GM21515 (cell line): ENCODE data around the gene KCNC3.
"Not testable (repeated sequence)": the region's sequence is repeated elsewhere in the genome, so short reads cannot be mapped to it uniquely, and the experiment has no call there.

Experiments
- ATAC-seq: cut with Tn5 transposase; IDR thresholded peaks from one replicate; pipeline ENCODE4 v1.9.1; 2021; ENCODE audit not compliant: unreplicated experiment

KCNC3 gene

DNA sequence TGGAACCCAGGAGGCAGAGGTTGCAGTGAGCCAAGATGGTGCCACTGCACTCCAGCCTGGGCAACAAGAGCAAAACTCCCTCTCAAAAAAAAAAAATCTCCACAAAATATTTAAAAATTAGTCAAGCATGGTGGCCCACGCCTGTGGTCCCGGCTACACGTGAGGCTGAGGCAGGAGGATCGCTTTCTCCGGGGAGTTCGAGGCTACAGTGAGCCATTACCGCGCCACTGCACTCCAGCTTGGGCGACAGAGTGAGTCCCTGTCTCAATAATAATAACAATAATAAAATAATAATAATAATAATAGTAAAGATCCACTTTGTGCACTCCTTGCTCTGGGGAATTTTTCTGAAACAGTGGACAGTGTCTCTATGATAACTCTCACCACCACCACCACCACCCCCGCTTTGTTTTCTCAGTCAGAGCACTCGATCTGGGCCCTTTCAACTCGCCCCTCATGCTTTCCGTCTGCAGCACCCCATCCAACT is 27.6 kb upstream of the KCNC3 start:
- no peak for ATAC-seq

DNA sequence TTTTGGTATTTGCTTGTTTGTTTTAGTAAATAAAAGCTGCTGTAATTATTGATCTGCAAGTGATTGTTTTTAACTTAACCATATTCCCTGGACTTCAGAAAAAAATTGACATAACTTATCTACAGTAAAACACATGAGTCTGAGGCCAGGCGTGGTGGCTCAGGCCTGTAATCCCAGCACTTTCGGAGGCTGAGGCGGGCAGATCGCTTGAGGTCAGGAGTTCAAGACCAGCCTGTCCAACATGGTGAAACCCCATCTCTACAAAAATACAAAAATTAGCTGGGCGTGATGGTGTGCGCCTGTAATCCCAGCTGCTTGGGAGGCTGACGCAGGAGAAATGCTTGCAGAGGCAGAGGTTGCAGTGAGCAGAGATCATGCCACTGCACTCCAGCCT is 24.3 kb upstream of the KCNC3 start:
- ATAC-seq, result not testable (repeated sequence)

DNA sequence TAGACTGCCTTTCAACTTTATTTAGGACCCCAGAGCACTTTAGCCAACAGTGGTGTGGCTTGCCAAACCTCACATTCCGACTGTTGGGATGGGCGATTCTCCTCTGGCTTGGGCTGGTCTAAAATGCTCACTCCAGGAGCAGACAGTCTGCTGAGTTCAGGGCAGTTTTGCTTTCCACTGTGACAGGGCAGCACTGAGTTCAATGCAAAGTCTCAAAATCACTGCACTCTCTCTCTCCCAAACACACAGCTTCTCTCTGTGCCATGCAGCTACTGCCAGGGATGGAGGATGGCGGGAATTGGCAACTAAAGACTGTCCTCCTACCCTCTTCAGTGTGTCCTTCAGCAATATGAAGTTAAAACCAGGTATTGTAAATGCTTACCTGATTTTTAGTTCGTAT is 23.1 kb upstream of the KCNC3 start:
- ATAC-seq, result no peak

DNA sequence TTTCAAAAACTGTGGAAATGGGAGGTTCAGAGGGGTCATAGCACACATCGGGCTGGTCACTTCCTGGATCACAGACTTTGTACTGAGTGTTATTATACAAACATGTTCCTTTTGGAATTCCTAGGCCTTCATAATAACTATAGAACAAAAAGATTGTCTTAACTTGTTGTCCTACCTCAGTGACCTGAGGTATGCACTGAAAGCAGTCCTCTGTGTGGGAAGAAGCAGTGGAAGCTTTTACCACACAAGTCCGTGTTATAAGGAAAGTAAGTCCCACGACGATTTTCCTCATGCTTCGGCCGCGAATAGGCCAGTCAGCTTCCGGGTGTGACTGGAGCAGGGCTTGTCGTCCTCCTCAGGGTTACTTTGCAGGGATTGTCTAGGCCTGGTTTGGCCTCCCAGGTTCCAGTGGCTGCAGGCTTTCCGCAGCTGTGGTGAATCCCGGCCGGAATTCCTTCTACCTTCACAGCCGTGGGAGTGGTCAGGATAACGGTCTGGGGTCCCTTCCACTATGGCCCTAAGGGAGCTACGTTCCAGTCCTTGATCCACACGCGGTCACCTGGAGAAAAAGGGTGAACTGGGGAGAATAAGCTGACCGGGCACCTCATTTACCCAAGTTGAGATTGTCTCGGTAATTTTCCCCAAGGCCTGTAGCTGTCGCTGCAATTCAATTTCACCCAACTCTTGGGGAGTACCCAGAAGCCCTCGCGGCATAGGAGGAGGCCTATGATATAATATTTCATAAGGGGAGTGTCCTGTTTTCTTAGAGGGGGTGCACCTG is 20.3 kb upstream of the KCNC3 start:
- ATAC-seq, result no peak

DNA sequence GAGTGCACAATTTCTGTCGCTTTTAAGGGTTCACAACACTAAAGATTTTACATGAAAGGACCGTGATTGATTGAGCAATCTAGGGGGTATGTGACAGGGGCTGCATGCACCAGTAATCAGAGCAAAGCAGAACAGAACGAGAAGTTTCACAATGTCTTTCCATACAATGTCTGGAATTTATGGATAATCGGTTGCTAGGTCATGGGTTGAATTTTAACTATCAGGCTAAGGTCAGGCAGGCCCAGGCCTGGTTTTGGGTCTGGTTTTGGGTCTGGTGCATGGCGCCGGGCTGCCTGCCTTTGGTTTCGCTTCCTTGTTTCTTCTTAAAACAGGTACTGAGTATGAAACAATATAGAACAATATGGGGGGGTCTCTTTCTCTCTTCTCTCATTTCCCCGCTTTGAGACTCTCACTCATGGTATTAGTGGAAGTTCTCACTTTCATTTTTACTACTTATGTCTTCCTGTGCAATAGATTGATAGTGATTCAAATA is 18.0 kb upstream of the KCNC3 start:
- ATAC-seq, result not testable (repeated sequence)

DNA sequence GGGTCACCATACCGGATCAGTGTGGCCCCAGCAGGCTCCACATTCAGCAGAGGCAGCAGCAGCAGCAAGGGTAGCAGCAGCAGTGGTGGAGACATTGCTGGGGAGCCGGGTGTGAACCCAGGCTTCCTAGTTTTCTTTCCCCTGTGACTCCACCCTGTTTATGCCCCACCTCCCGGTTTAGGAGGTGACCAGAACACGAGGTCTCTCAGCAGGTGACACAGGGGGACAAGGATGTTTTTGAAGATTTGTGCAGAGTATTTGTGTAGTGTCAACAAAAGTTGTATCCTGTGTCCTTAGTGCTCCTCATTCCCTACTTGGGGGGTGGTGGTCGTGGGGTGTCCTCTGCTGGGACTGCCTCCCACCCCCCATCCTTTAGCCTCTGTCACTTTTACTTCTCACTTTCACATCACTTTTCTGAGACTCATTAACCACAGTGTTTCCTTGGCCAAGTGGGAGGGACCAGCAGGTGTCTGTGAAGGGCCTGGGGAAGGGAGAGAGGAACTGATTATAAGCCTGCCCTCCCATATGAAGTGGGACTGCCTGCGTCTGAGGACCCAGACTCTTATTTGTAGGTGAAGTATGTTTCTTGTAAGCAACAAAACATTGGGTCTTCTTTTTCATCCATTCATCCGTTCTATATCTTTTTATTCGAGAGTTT is 15.6 kb upstream of the KCNC3 start:
- peak; percentile 52 for ATAC-seq

DNA sequence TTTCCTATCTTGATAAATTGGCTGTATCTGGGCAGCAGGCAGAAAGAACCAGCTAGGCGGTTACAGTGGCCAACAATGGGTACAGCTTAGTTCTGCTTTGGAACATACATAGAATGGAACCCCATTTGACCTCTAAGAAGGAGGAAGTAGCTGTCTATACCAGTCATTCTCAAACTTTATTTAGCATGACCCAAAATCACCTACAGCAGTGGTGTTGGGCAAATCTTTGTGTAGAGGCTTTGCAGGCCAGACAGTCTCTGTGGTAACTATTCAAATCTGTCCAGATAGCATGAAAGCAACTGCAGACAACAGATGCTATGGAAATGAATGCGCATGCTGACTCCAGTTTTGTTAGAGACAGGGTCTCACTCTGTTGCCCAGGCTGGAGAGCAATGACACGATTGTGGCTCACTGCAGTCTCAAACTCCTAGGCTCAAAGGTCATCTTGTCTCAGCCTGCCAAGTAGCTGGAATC is 12.0 kb upstream of the KCNC3 start:
- ATAC-seq, result no peak

DNA sequence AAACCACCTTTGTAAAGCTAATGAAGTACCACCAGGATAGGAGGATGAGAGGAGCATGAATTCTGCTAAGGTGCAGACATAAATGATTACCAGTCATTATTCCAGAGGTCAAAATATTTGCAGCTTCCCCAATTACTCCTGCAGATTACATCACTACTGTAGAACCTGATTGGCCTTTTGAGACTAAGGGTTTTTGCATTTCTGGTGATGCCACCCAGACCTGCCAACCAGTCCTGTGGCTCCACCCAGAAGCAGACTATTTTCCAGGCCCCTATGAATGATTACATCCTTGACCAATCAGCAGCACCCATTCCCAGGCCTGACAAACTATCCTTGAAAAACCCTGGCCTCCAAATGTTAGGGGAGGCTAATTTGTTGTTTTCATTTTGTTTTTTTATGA is 11.2 kb upstream of the KCNC3 start:
- ATAC-seq, result no peak

DNA sequence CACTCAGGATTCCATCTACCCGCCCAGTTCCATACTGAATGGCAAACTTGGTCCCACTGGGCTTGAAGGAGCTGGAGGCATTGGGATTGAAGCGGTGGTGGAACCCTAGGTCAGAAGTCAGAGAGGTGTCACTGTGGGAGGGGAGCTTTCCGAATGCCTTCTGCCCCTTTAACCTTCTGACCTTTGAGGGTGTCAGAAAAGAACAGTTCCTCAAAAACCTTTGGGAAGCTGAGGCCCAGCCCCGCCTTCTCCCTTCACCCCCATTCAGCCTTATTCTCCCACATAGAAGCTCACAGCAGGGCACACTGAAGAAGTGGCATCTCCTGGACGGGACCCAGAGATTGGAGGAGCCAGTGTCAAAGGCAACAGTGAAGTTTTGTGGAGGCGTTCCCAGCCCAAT is 7.9 kb upstream of the KCNC3 start:
- not testable (repeated sequence) for ATAC-seq

DNA sequence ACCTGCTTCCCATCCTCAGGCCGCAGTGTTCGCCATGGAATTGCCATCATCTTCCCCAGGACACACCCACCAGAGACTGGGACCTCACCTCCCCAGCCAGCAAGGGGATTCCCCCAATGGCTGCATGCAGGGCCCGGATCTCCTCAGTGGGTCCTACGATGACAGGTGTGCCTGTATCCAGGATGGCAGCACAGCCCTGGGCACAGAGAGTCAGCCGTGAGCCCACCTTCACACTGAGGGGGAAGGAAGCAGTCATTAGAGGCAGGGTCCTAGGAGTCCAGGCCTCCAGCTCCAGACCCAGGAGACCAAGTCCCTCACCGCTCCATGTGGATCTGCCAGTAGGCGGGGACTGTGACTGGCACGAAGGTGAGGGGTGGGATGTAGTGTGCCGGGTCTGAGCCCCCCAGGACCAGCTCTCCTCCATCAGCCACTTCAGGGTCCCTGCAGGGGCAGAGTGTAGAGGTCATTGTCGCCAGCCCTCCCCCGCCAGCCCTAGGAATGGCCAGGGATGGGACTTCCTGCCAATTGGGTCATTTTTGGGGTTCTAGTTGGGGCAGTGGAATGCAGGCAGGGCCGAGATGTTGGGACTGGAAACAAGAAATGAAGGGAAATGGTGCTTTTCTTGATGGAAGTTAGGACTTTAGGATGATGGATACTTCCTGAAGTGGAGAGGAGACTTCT is 5.7 kb upstream of the KCNC3 start:
- no peak for ATAC-seq

DNA sequence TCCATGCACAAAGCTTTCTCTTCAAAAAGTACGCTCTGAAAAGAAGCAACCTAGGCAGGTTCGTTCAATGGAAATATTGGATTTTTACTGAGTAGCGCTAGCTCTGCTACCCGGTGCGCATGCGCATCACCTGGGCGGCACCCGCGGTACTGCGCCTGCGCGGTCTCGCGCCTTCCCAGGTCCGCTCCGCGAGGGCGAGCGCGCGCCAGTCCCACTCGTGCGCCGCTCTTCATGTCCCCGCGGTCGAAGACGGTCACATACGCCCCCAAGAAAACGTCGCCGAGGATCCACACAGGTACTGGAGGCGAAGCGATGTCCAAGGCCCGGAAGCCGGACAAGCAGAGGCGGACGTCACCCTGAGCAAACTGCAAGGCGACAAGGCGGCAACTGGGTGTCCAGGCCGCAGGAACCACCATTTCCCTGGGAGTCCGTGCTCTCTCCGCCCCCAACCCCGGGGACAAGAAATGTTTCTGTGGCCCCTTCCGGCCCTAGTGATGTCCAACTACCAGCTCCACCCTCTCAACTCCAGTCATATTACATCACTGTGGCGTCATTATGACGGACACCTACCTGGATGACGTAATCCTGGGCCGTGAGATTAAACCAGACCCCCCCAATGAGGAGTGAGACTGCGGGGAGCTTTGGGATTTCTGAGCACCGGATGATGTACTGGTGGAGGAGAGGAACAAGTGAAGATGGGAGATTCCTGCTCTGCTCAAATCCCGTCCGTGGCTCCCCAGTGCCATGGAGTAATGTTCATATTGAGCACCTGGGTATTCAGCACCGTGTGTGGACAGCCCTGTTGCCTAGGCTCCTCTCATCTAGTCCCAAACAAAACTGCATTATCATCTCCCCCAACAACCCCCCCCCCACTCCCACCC is 4.8 kb upstream of the KCNC3 start:
- ATAC-seq, result peak; percentile 13

DNA sequence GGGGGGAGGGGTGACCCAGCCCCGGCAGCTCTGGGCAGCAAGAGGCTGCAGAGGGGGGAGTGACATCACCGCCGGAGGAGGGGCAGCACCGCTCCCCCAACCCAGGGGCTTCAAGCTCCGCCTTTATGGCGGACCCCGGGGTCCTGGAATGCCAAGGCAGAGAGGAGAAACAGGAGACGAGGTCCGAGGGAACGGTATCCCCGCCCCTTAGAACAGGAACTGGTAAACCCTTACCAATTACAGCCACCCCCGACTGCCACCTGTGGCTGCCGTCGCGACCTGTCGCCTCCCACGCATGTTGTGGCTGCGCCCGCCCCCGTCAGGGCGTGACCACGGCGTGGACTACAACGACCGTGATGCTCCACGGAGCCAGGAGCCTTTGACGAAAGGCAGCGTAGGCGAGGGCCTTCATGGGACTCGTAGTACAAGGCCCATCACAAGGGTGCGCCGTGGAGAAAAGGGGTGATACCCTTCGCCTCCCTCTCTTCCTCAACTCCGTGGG is 4.1 kb upstream of the KCNC3 start:
- ATAC-seq, result peak; percentile 41

DNA sequence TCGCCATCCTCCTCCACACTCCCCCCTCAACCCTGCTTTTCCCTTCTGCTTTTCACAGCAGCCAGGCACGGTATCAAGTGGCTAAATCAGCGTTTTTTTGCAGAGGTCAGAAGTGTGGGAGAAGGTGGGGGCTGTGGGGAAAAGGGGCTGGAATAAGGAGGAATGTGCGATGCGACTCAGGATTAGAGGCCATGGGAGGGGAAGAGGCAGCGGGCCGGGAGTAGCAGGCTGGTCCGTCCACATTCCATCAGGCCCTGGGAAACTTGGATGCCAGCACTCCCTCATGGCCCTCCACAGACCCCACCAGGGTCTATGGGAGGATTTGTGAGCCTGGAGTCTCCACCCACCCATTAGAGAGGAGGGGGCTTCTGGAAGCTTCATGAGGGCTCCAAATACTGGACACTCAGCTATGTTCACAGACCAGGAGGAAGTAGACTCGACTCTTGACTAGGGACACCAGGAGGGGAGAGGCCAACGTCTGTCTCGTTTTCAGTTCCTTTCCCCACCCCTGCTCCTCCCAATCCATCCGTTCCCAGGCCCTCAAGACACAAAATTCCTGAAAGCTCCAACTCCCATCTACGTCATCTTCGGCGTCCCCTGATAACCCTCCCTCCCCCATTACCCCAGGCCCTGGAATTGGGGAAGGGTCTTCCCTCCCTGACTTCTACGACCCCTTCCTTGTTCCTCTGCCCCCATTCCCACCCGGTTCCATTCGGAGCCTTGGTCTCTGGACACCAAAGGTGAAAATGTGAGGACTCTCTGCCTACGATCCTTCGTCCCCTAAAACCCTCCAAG is 3.3 kb upstream of the KCNC3 start:
- no peak for ATAC-seq

DNA sequence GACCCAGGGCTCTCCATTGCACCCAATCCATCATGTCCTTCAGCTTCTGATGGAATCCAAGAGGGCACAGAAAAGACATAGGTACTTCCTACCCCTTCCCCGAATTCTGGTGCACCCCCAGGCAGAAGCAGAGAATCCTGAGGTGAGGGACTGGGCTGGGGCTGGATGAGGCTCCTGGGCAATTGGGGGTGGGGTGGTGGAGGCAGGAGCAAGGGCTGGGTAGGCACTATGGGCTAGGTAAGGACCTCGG is 2.7 kb upstream of the KCNC3 start:
- no peak for ATAC-seq

DNA sequence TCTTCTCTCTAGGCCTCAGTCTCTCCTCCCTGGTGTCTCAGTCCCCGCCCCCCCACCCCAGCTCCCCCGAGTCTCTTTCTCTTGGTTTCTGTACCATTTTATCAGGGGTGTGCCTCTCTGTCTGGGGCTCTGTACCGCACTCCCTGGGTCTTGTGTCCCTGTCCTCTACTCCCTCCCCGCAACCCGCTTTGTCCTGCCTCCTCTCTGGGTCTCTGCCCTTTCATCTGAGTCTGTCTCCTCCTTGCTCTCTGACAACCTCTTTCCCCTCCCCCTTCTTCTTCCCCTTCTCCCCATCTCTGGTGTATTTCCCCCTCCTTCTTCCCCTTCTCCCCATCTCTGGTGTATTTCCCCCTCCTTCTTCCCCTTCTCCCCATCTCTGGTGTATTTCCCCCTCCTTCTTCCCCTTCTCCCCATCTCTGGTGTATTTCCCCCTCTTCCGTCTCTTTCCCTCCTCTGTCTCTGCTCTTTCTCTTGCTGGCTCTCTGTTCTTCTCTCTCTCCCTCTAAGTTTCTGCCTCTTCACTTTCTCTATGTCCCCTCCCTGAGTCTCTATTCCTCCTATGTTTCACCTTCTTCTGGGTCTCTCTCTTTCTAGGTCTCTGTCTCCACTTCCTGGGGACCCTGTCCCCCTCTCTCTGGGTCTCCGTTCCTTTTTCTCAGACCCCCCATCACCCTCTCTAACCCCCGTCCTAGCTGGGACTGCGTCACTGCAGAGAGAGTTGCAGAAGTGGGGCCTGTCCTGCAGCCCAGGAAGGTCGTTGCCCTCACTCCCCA is 2.2 kb upstream of the KCNC3 start:
- ATAC-seq, result no peak

DNA sequence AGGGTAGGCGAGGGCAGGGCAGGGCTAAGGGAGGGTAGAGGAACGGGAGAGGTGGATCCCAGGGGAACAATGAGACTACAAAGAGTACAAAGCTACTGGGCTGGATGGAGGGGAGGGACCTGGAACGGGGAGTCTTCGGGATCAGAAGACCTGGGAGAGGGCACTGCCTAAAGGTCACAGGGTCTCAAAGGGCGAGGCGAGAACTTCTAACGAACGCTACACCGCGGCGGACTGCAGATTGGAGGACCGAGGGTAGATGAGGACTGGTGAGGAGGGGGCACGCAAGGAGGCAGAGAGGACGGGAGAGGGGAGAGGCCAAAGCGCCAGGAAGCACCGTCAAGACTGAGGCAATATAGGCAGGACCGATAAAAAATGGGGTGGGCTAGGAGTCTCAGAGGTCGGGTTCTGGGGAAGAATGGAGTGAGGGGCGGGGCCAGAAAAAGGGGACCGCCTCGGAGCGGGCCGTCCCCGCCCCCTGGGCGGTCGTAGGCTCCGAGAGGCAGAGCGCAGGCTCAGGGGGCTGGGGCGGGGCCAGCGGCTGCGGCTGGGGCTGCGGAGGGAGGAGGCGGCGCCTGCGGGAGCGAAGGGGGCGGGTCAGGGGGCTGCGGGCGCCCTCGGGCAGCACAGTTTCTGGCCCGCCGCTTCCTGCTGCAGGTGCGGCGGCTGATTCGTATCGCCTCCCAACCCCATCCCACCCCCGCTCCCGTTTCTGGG is 1.3 kb upstream of the KCNC3 start:
- peak; percentile 24 for ATAC-seq

DNA sequence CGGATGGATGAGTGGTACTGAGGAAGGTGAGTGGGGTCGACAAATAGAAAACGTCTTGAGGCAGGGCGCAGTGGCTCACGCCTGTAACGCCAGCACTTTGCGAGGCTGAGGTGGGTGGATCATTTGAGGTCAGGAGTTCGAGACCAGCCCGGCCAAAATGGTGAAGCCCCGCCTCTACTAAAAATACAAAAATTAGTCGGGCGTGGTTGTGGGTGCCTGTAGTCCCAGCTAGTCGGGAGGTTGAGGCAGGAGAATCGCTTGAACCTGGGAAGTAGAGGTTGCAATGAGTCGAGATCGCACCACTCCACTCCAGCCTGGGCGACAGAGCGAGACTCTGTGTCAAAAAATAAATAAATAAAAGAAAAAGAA is 733 bp upstream of the KCNC3 start:
- ATAC-seq, result not testable (repeated sequence)

DNA sequence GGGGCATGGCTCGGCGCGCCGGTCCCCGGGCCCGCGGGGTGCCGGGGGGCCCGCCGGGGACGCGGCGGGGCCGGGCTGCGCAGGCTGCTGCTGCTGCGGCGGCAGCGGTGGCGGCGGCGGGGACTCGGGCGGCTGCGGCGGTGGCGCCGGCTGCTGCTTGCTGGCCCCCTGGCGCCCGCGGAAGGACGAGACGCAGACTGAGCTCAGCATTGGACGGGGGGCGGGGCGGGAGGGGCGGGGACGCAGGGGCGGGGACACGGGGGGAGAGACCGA is 368 bp downstream of the KCNC3 start:
- ATAC-seq, result peak; percentile 13
